ENCODE results near the gene SMIM43. TPM values are rescaled to one million over a fixed set of nuclear protein-coding genes. Genes with fewer than 3 reads are reported as not detected.
A peak's percentile ranks its signal among the peaks of the same experiment; 100 is the strongest.

Gene SMIM43
- total and polyA plus RNA-seq, 4 donors: 0.07 to 18.2 (median 0.16) TPM

DNA sequence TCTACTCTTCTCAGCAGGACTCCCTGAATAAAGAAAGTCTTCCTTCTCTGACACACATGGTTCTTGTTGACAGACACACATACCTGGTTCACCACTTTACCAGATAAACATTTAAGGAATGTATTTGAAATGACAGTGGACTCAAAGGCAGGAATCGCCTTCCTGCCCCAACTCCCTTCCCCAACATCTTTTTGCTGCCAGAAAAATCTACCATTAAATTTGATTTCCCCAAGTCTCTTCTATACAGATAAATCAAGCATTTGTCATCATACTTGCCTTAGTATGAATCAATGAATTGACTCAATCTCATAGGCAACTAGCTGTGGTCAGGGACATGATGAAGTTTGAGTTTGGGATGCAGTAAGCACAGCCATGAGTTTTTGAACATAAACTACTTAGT, 44.9 kb downstream of the SMIM43 start:
- ATAC-seq (ENCODE audit: insufficient read depth, low FRiP score) (no peak), DNase-seq (no peak)
- 77 to 90% methylated on average over 1 of the region's 1 CpG for WGBS, 2 donors
- H3K9me3 ChIP-seq (ENCODE audit: control insufficient read depth in 4 of 4, insufficient read depth in 3 of 4, low read length in 3 of 4): no peaks in the 10 kb centered on the region
- H3K27me3 ChIP-seq (ENCODE audit: control insufficient read depth in 3 of 3, insufficient read depth in 3 of 3, low read length in 2 of 3): no peaks in the 10 kb centered on the region
- TF ChIP-seq, protein P1, sequence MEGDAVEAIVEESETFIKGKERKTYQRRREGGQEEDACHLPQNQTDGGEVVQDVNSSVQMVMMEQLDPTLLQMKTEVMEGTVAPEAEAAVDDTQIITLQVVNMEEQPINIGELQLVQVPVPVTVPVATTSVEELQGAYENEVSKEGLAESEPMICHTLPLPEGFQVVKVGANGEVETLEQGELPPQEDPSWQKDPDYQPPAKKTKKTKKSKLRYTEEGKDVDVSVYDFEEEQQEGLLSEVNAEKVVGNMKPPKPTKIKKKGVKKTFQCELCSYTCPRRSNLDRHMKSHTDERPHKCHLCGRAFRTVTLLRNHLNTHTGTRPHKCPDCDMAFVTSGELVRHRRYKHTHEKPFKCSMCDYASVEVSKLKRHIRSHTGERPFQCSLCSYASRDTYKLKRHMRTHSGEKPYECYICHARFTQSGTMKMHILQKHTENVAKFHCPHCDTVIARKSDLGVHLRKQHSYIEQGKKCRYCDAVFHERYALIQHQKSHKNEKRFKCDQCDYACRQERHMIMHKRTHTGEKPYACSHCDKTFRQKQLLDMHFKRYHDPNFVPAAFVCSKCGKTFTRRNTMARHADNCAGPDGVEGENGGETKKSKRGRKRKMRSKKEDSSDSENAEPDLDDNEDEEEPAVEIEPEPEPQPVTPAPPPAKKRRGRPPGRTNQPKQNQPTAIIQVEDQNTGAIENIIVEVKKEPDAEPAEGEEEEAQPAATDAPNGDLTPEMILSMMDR (IDR thresholded peaks at IDR 0.05; ENCODE audit: control extremely low read depth, extremely low read depth): no peak
- H3K4me3 ChIP-seq: no peak overlapping the region
- H3K36me3 ChIP-seq (ENCODE audit: control insufficient read depth in 4 of 4, insufficient read depth in 4 of 4, low read length in 4 of 4): no peaks in the 10 kb centered on the region
- no peaks in the 10 kb centered on the region for H3K4me1 ChIP-seq (ENCODE audit: control insufficient read depth in 5 of 5, insufficient read depth in 5 of 5, low read length in 5 of 5)
- H3K27ac ChIP-seq (ENCODE audit: low read depth in 1 of 2, low read length in 1 of 2): no peak overlapping the region
- no peak overlapping the region for H3K9ac ChIP-seq (ENCODE audit: insufficient read depth in 1 of 2, low read length in 2 of 2)

DNA sequence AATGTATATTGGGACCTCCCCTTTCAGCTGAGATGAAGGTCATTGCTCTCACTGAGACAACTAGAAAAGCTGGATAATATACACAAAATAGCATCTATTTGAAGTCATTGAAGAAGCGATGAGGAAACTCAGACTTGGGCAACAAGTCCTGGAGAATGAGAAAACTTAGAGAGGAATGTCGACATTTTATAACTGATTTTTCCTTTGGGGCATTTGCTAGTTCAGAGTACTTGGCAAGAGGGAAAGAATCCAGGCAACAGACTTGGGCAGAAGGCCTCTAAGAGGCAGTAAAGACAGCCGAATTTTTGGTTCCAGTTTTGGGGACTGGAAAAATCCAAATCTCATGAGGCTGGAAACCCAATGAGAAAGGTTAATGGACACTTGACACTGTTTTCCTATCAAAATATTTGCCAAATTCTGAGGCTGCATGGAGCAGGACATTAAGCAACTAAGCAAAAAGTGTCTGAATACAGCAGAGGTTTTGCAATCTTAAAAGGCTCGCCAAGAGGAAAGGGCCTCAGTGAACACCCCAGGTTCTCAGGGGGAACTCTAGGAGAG, 47.2 kb downstream of the SMIM43 start:
- no peak overlapping the region for H3K4me3 ChIP-seq
- DNase-seq (peak in 2 of 3 donors; percentile 38 to 40), ATAC-seq (ENCODE audit: insufficient read depth, low FRiP score) (peak; percentile 46)
- 46 to 48% methylated on average over 4 of the region's 4 CpGs for WGBS, 2 donors
- no peaks in the 10 kb centered on the region for H3K36me3 ChIP-seq (ENCODE audit: control insufficient read depth in 4 of 4, insufficient read depth in 4 of 4, low read length in 4 of 4)
- no peaks in the 10 kb centered on the region for H3K4me1 ChIP-seq (ENCODE audit: control insufficient read depth in 5 of 5, insufficient read depth in 5 of 5, low read length in 5 of 5)
- TF ChIP-seq, protein P1 (IDR thresholded peaks at IDR 0.05; ENCODE audit: control extremely low read depth, extremely low read depth): no peak
- H3K27me3 ChIP-seq (ENCODE audit: control insufficient read depth in 3 of 3, insufficient read depth in 3 of 3, low read length in 2 of 3): no peaks in the 10 kb centered on the region
- H3K27ac ChIP-seq (ENCODE audit: low read depth in 1 of 2, low read length in 1 of 2): no peak overlapping the region
- no peaks in the 10 kb centered on the region for H3K9me3 ChIP-seq (ENCODE audit: control insufficient read depth in 4 of 4, insufficient read depth in 3 of 4, low read length in 3 of 4)
- no peak overlapping the region for H3K9ac ChIP-seq (ENCODE audit: insufficient read depth in 1 of 2, low read length in 2 of 2)

DNA sequence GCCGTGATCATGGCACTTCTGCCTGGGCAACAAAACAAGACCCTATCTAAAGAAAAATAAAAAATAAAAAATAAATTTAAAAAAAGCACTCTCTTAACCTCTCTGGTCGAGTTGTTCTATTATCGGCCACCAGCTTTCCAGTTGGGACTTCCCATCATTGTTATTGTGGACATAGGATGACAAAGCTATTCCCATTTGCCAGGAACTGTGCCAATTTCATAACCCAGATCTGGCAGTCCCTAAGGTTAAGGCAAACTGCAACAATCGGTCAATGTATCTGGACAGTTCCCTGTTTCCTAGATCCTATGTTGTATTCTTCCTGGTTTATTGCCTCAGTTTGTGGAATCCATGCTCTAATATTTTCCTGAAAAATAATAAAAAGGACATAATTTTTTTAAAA, 50.4 kb downstream of the SMIM43 start:
- H3K4me1 ChIP-seq (ENCODE audit: control insufficient read depth in 5 of 5, insufficient read depth in 5 of 5, low read length in 5 of 5): peaks cover 0 to 21% (median 0%) of the 10 kb centered on the region in 5 donors
- TF ChIP-seq, protein P1 (IDR thresholded peaks at IDR 0.05; ENCODE audit: control extremely low read depth, extremely low read depth): no peak
- no peaks in the 10 kb centered on the region for H3K9me3 ChIP-seq (ENCODE audit: control insufficient read depth in 4 of 4, insufficient read depth in 3 of 4, low read length in 3 of 4)
- ATAC-seq (ENCODE audit: insufficient read depth, low FRiP score): no peak
- H3K9ac ChIP-seq (ENCODE audit: insufficient read depth in 1 of 2, low read length in 2 of 2): no peak overlapping the region
- no peak overlapping the region for H3K4me3 ChIP-seq
- WGBS, 2 donors: 74 to 86% methylated on average over 4 of the region's 4 CpGs
- H3K36me3 ChIP-seq (ENCODE audit: control insufficient read depth in 4 of 4, insufficient read depth in 4 of 4, low read length in 4 of 4): no peaks in the 10 kb centered on the region
- no peak for DNase-seq
- H3K27ac ChIP-seq (ENCODE audit: low read depth in 1 of 2, low read length in 1 of 2): no peak overlapping the region
- no peaks in the 10 kb centered on the region for H3K27me3 ChIP-seq (ENCODE audit: control insufficient read depth in 3 of 3, insufficient read depth in 3 of 3, low read length in 2 of 3)

DNA sequence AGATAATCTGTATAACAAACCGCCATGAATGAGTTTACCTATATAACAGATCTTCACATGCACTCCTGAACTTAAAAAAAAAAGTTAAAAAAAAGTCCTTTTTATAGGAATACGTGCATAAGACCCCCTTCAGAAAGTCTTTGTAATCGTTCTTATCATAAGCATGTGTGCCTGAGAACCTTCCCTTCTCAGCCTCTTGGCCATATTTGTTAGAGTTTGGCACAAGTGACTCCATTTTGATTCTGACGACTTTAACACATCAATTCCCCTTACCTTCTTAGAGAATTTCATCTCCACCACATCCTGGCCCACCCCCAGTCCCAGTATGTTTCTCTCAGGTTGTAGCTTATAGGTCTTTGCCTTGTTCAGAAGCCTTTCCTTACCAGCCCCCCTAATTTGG, 52.2 kb downstream of the SMIM43 start:
- no peaks in the 10 kb centered on the region for H3K9me3 ChIP-seq (ENCODE audit: control insufficient read depth in 4 of 4, insufficient read depth in 3 of 4, low read length in 3 of 4)
- H3K27ac ChIP-seq (ENCODE audit: low read depth in 1 of 2, low read length in 1 of 2): no peak overlapping the region
- H3K4me1 ChIP-seq (ENCODE audit: control insufficient read depth in 5 of 5, insufficient read depth in 5 of 5, low read length in 5 of 5): peaks cover 0 to 21% (median 0%) of the 10 kb centered on the region in 5 donors
- ATAC-seq (ENCODE audit: insufficient read depth, low FRiP score): no peak
- DNase-seq: no peak
- no peaks in the 10 kb centered on the region for H3K36me3 ChIP-seq (ENCODE audit: control insufficient read depth in 4 of 4, insufficient read depth in 4 of 4, low read length in 4 of 4)
- WGBS, 2 donors: 83 to 91% methylated on average over 4 of the region's 4 CpGs
- H3K9ac ChIP-seq (ENCODE audit: insufficient read depth in 1 of 2, low read length in 2 of 2): no peak overlapping the region
- no peaks in the 10 kb centered on the region for H3K27me3 ChIP-seq (ENCODE audit: control insufficient read depth in 3 of 3, insufficient read depth in 3 of 3, low read length in 2 of 3)
- TF ChIP-seq, protein P1 (IDR thresholded peaks at IDR 0.05; ENCODE audit: control extremely low read depth, extremely low read depth): no peak
- H3K4me3 ChIP-seq: no peak overlapping the region

Data from lung (tissue), 12 donors.